Lung (tissue), 12 donors: ENCODE data around the gene INPP4A. TPM values are rescaled to one million over a fixed set of nuclear protein-coding genes. Genes with fewer than 3 reads are reported as not detected.

Experiments
- ATAC-seq: fragments of 200-7000 bp; cut with Tn5 transposase; one replicate; pipeline ENCODE4 v1.9.1; 2020; ENCODE audit warnings: moderate number of reproducible peaks; ENCODE audit not compliant: insufficient read depth, low FRiP score
- DNase-seq, 3 donors: peaks; one replicate each; pipeline ENCODE4 v3.0.0-alpha.2; 2013 to 2017
- H3K27ac ChIP-seq, 2 donors: one replicate each; pipeline ENCODE4 v1.5.1; 2013; ENCODE audit warnings: mild to moderate bottlenecking in 2 of 2, moderate library complexity in 2 of 2, control low read depth in 1 of 2, inconsistent platforms in 1 of 2, low read depth in 1 of 2, low read length in 1 of 2
- H3K27me3 ChIP-seq, 3 donors: one replicate each; pipeline ENCODE4 v1.5.1; 2013; ENCODE audit warnings: low read length in 2 of 3; ENCODE audit not compliant: control insufficient read depth in 3 of 3, insufficient read depth in 3 of 3
- H3K36me3 ChIP-seq, 4 donors: one replicate each; pipeline ENCODE4 v1.5.1; 2013; ENCODE audit warnings: low read length in 4 of 4, mild to moderate bottlenecking in 1 of 4, moderate library complexity in 1 of 4; ENCODE audit not compliant: control insufficient read depth in 4 of 4, insufficient read depth in 4 of 4
- H3K4me1 ChIP-seq, 5 donors: one replicate each; pipeline ENCODE4 v1.5.1; 2013; ENCODE audit warnings: low read length in 5 of 5, mild to moderate bottlenecking in 2 of 5, moderate library complexity in 1 of 5; ENCODE audit not compliant: control insufficient read depth in 5 of 5, insufficient read depth in 5 of 5
- H3K4me3 ChIP-seq: one replicate; pipeline ENCODE4 v1.5.1; 2013; ENCODE audit warnings: mild to moderate bottlenecking, control low read depth, moderate library complexity
- H3K9ac ChIP-seq, 2 donors: one replicate each; pipeline ENCODE4 v1.5.1; 2013; ENCODE audit warnings: low read length in 2 of 2, control low read depth in 1 of 2; ENCODE audit not compliant: insufficient read depth in 1 of 2
- H3K9me3 ChIP-seq, 4 donors: one replicate each; pipeline ENCODE4 v1.5.1; 2013; ENCODE audit warnings: low read length in 3 of 4, mild to moderate bottlenecking in 1 of 4, moderate library complexity in 1 of 4; ENCODE audit not compliant: control insufficient read depth in 4 of 4, insufficient read depth in 3 of 4
- CTCF ChIP-seq: IDR thresholded peaks from 2 replicates; pipeline ENCODE4 v1.5.1; 2012; ENCODE audit warnings: mild to moderate bottlenecking; ENCODE audit errors: control extremely low read depth, extremely low read depth
- WGBS, 2 donors: extraction: QIAGEN DNeasy Blood & Tissue Kit; methylation state at CpG; one replicate each; pipeline ENCODE4 v1.1.7; 2013; 5-methylcytosine and 5-hydroxymethylcytosine counted together
- polyA plus RNA-seq, 2 donors: library from polyadenylated mRNA; stranded (reverse); fragments of 200-250 nt; gene quantifications; one replicate each; pipeline ENCODE4 v1.2.1, GENCODE V29; 2013
- total RNA-seq, 2 donors: library from RNA; depleted of rRNA in 1 of 2; stranded (reverse); fragments of >200 nt in 1 of 2; gene quantifications; one replicate each; pipeline ENCODE4 v1.2.1, GENCODE V29; 2014 to 2021
- donor health status: control.
- donor health status: control.
- donor health status: Bipolar disorder and iron deficiency.
- donor health status: healthy.
- donor health status: DM: yes; HTN: yes; CAD: no.

The INPP4A gene
- total and polyA plus RNA-seq, 4 donors, result 8.0 to 43.3 (median 19.8) TPM

GRCh38 chr2:98460573-98461497, 16.2 kb downstream of the INPP4A start:
- no peak for DNase-seq
- Histone ChIP-seq H3K4me3 (no peak overlapping the region), H3K27ac (peak overlapping the region in 1 of 2 donors; percentile 66), H3K9me3 (no peaks in the 10 kb centered on the region), H3K9ac (no peak overlapping the region), H3K4me1 (peaks cover 0 to 35% (median 5%) of the 10 kb centered on the region in 5 donors), H3K36me3 (peaks cover 0 to 1% (median 0%) of the 10 kb centered on the region in 4 donors), H3K27me3 (no peaks in the 10 kb centered on the region)
- 68 to 71% methylated on average over 14 of the region's 14 CpGs for WGBS, 2 donors
- no peak for TF ChIP-seq CTCF
- ATAC-seq, result no peak

GRCh38 chr2:98461498-98462049, 16.9 kb downstream of the INPP4A start:
- Histone ChIP-seq H3K9me3 (no peaks in the 10 kb centered on the region), H3K4me1 (peaks cover 0 to 40% (median 12%) of the 10 kb centered on the region in 5 donors), H3K27me3 (no peaks in the 10 kb centered on the region), H3K9ac (no peak overlapping the region), H3K27ac (no peak overlapping the region), H3K36me3 (peaks cover 0 to 1% (median 0%) of the 10 kb centered on the region in 4 donors), H3K4me3 (no peak overlapping the region)
- 62 to 69% methylated on average over 6 of the region's 6 CpGs for WGBS, 2 donors
- DNase-seq, result peak in 1 of 3 donors; percentile 32
- no peak for TF ChIP-seq CTCF
- no peak for ATAC-seq

GRCh38 chr2:98463081-98463481, 18.4 kb downstream of the INPP4A start:
- no peak for TF ChIP-seq CTCF
- Histone ChIP-seq H3K9me3 (no peaks in the 10 kb centered on the region), H3K4me3 (no peak overlapping the region), H3K9ac (no peak overlapping the region), H3K27me3 (no peaks in the 10 kb centered on the region), H3K36me3 (peaks cover 0 to 1% (median 0%) of the 10 kb centered on the region in 4 donors), H3K27ac (peak overlapping the region in 1 of 2 donors; percentile 22), H3K4me1 (peaks cover 0 to 43% (median 12%) of the 10 kb centered on the region in 5 donors)
- no peak for DNase-seq
- 94 to 96% methylated on average over 11 of the region's 11 CpGs for WGBS, 2 donors
- ATAC-seq, result no peak
